ENCODE data around the gene HSPA1L. TPM values are rescaled to one million over a fixed set of nuclear protein-coding genes. Genes with fewer than 3 reads are reported as not detected.

HSPA1L gene
- polyA plus RNA-seq, 4 donors, result 3.8 to 4.8 (median 4.0) TPM

DNA sequence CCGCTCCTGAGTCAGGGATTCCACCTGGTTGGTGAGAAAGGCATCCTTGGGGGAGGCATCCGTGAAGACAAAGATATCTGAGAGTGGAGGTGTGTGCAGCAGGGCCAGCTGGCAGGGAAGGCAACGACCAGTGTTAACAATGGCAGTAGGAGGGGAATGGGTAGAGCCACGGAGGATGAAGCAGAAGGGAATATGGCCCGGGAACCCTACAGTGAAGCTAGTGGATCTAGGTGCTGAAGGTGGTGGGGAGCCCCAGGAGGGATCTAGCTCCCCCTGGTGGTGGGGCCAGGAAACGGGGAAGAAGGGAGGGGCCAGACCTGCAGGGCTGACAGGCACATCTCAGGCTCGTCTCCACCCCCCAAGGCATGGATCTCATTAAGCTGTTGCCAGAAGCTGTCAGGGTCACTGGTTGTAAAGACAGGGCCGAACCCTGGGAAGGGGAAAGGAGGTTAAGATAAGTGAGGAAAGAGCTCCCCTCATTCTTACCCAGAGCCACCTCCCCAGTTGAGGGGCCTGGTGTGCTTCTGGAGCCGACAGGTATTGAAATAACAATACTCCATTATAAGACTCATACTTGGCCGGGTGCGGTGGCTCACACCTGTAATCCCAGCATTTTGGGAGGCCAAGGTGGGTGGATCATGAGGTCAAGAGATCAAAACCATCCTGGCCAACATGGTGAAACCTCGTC lies 45.3 kb downstream of the HSPA1L start:
- DNase-seq (ENCODE audit: low read depth in 4 of 4, low spot score in 3 of 4), result no peak

DNA sequence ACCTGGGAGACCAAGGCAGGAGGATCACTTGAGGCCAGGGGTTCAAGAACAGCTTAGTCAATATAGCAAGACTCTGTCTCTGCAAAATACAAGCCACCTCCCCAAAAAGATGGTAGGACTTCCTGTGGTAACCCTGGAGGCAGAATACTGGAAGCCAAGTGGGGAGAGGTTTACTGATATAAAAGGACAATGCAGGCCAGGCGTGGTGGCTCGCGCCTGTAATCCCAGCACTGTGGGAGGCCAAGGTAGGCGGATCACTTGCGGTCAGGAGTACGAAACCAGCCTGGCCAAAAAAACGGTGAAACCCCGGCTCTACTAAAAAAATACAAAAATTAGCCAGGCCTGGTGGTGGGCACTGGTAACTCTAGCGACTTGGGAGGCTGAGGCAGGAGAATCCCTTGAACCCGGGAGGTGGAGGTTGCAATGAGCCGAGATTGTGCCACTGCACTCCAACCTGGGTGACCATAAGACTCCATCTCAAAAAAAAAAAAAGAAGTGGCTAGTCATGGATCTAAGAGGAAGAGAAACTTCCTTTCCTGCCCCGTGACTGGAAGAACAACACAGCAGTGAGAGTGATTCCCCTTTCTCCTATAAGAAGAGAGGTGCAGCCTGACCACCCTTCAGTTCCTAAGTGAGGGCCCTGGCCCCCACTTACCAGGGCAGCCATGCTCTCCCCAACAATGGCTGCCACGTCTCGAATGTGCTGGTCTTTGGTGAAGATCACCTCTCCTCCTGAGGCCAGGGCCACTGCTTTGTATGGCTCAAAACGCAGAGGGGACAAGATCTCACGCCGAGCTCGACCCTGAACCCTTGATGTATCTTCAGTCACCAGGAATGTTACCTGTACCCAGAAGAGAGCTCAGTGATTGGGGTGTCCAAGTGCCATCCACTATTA lies 46.5 kb downstream of the HSPA1L start:
- DNase-seq (ENCODE audit: low read depth in 4 of 4, low spot score in 3 of 4), result no peak

DNA sequence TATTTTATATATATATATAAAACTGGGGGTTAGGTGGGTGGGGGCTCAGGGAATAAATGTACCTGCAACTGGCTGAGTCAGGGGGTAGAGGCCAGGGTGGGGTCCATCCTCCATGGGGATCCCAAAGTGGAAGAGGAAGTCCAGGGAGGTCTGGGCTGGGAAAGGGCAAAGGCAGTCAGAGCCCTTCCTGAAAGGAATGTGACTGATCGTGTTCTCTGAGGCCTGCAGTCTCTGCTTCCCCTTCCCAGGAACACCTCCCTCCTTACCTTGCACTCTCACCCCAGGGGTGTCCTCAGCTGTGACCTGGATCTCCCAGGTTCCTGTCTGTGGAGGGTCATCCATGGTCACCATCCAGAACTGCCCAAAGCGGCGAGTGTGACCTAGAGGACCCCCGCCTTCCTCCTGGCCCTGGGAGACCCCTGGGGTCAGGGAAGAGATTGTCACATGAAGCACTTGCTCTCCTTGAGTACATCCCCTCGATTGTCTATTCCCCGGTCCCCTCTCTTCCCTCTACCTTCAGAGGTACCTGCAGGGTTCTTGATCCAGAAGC lies 47.9 kb downstream of the HSPA1L start:
- DNase-seq (ENCODE audit: low read depth in 4 of 4, low spot score in 3 of 4), result no peak

DNA sequence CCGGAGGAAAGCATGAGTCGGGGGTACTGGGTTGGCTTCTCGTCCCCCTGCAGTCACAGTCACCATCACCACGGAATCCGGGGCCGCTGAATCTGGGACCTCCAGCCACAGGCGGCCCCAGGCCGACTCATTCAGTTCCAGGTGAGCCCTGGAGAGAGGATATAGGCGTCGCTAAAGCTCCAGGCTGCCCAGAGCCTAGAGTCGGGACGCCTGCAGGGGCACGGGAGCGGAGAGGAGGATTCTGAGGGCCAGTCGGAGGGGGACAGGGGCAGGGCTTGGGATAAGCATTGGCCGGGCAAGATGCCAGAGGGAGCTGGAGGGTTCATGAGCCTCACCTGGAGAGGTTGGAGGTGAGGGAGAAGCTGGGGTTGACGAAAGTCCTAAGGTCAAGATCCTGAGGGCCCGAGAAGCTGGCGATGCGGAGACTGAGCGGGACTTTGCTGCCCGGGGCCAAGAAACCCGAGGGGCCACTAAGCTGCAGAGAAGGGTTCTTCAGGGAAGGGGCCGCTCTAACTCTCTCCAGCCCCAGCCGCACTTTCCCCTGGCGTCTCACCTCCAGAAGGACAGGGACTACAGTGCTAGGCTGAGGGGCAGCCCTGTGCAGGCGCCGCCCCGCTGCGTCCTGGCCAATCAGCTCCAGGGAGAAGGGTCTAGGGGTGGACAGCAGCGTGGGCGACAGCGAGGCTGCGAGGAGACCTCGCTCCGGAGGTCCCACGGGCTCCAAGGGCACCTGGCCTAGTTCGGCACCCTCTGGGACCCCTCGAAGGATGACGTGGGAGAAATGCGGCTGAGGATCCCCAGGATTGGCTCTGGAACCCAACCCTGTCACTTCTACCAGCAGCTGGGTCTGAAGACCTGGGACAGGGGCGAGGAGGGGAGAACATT lies 48.9 kb downstream of the HSPA1L start:
- DNase-seq (ENCODE audit: low read depth in 4 of 4, low spot score in 3 of 4), result no peak

DNA sequence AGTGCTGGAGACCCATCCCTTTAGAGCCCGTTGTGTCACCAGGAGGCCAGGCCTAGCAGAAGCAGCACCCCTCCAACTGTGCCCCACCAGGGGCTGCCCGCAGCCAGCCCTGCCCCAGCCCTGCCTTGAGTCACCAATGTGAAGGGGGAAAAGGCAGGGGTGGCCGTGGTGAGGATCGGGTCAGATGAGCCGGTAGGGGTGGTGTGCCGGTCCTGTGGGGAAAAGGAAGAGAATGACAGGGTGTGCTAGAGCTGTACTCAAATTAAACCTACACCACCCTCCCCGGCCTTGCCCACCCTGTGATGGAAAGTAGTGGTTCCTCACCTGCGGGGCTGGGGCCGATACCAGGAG lies 49.5 kb downstream of the HSPA1L start:
- DNase-seq (ENCODE audit: low read depth in 4 of 4, low spot score in 3 of 4), result no peak

DNA sequence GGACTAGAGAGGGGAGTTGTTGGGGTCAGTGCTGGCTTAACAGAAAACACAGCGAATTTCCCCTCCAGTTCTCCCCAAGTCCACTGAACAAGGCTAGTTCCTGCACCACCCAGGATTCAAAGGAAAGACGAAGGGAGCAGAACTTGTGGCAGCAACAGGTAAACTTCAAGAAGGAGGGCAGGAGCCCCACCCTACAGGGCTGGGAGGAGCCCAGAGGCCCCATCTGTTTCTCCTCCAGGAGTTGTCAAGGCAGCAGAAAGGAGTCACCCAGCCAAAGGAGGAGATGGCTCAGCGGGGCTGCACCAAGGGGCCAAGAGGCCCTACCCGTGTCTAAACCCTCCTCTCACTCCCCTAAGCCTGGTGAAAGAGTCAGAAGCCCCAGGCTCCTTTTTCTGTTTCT lies 50.9 kb downstream of the HSPA1L start:
- DNase-seq (ENCODE audit: low read depth in 4 of 4, low spot score in 3 of 4), result no peak

DNA sequence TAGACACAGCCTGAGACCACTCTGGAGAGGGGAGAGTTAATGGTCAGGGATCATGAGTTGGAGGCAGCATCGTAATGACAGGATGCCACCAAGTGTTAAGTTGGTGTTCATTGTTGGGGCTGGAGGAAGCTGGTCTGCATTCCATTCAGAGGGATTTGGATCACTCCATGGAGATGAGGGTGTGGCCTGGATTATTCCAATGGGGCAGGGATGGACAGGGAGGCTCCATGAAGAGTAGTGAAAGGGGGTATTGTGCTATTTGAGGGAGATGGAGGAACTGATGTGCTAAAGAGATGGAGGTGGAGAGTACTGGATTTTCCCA lies 51.5 kb downstream of the HSPA1L start:
- DNase-seq (ENCODE audit: low read depth in 4 of 4, low spot score in 3 of 4), result peak in 1 of 4 donors; percentile 22

DNA sequence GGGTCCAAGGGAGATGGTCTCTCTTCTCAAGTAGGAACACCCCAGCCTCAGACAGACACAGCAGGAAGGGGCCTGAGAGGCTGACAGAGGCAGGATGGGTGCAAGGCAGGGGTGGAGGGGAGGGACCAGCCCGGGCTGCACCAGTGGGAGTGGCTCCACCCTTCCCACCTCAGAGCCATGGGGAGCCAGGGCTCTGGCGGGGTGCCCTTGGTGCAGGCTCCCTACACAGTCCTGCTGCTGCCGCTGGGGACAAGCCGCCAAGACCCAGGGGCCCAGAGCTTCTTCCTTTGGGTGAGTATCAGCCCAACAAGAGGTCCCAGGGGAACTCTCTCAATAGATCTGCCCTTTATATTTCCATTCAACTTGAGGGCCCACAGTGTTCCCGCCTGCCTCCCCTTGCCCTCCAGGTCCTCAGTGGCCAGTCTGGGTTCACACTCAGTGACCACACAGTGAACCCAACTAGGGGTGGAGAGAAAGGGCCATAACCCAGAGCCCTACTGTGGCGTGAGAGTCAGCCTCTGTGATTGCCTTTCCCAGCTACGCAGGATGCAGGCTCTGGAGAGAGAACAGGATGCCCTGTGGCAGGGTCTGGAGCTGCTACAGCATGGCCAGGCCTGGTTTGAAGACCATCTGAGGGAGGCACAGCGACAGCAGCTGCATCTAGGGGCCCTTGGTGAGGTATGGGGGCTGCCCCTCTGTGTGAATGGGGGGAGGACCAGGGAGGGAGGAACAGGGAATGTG lies 52.0 kb downstream of the HSPA1L start:
- DNase-seq (ENCODE audit: low read depth in 4 of 4, low spot score in 3 of 4), result no peak

DNA sequence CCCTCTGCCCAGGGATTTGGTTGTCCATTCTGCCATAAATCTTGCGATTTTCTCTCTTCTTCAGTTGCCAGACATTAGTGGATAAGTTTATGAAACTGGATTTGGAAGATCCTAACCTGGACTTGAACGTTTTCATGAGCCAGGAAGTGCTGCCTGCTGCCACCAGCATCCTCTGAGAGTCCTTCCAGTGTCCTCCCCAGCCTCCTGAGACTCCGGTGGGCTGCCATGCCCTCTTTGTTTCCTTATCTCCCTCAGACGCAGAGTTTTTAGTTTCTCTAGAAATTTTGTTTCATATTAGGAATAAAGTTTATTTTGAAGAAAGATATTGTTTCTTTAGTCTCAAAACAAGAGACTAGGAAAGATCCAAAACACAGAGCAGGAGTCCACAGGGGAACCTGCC lies 52.7 kb downstream of the HSPA1L start, which contains the start of gene SAPCD1:
Gene SAPCD1 (plus strand): TSS at position 301 of the 400 bp plus-strand sequence. CDS start 399 bp downstream, outside the sequence.
- no peak for DNase-seq (ENCODE audit: low read depth in 4 of 4, low spot score in 3 of 4)

DNA sequence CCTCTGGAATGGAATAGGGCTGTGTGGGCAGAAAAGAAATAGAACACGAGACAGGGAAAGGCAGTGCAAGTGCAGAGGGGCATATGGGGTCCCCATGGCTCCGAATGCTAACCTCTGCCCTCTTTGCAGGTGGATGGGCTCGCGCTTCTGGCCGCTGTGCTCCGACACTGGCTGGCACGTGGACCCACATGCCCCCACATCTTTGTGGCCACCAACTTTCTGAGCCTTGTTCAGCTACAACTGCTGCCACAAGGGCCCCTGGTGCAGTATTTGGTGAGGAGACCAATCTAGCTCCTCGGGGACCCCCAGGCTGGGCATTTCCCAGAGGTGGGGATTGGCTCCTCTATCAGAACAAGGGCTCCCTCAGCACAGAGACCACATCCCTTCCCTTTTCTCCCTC lies 53.7 kb downstream of the HSPA1L start:
- DNase-seq (ENCODE audit: low read depth in 4 of 4, low spot score in 3 of 4), result no peak

DNA sequence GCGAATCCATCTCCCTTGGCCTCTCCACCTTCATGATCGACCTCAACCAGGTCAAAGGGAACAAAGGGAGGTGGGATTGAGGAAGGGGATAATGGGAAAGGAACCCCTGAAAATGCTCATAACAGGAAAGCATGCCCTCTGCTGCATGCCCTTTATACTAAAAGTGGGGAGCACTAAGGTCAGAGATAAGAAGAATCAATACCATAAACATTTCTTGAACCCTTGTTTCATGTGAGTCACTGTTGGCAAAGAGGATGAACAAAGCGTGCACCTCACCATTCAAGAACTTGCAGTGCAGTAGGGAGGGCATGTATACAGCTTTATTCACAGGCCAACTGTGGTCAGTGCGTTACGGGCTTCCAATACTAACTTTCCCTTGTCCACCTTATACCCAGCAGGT lies 54.3 kb downstream of the HSPA1L start:
- no peak for DNase-seq (ENCODE audit: low read depth in 4 of 4, low spot score in 3 of 4)

Other genes with a start within 250 kb of the HSPA1L start
- under 1 TPM; 0.22 to 0.45 (median 0.34) TPM for gene LTA, start 243.0 kb downstream of the HSPA1L start, polyA plus RNA-seq (ENCODE audit: insufficient read length in 4 of 4)
- gene TNF, start 239.7 kb downstream of the HSPA1L start, polyA plus RNA-seq (ENCODE audit: insufficient read length in 4 of 4), result under 1 TPM; 0.08 to 0.28 (median 0.16) TPM
- gene LTB, start 232.9 kb downstream of the HSPA1L start, polyA plus RNA-seq (ENCODE audit: insufficient read length in 4 of 4), result 1 to 10 TPM; 1.0 to 2.3 (median 1.2) TPM
- gene LST1, start 229.0 kb downstream of the HSPA1L start, polyA plus RNA-seq (ENCODE audit: insufficient read length in 4 of 4), result 1 to 10 TPM; 3.8 to 7.0 (median 4.7) TPM
- under 1 TPM in 1 of 4 donors, not detected in 3; 0.25 TPM for gene NCR3, start 222.3 kb downstream of the HSPA1L start, polyA plus RNA-seq (ENCODE audit: insufficient read length in 4 of 4)
- gene AIF1, start 200.0 kb downstream of the HSPA1L start, polyA plus RNA-seq (ENCODE audit: insufficient read length in 4 of 4), result 10 to 100 TPM; 73.2 to 86.0 (median 82.3) TPM
- 100 to 1,000 TPM; 158 to 215 (median 172) TPM for gene PRRC2A, start 194.6 kb downstream of the HSPA1L start, polyA plus RNA-seq (ENCODE audit: insufficient read length in 4 of 4)
- gene BAG6, start 162.6 kb downstream of the HSPA1L start, polyA plus RNA-seq (ENCODE audit: insufficient read length in 4 of 4), result 100 to 1,000 TPM; 236 to 267 (median 247) TPM
- 100 to 1,000 TPM in 3 of 4 donors, 10 to 100 TPM in 1; 91.2 to 139 (median 117) TPM for gene APOM, start 159.4 kb downstream of the HSPA1L start, polyA plus RNA-seq (ENCODE audit: insufficient read length in 4 of 4)
- gene C6orf47, start 154.5 kb downstream of the HSPA1L start, polyA plus RNA-seq (ENCODE audit: insufficient read length in 4 of 4), result 10 to 100 TPM; 20.0 to 22.5 (median 20.7) TPM
- gene GPANK1, start 150.3 kb downstream of the HSPA1L start, polyA plus RNA-seq (ENCODE audit: insufficient read length in 4 of 4), result 10 to 100 TPM; 25.6 to 28.8 (median 26.0) TPM
- gene CSNK2B, start 149.2 kb downstream of the HSPA1L start, polyA plus RNA-seq (ENCODE audit: insufficient read length in 4 of 4), result 100 to 1,000 TPM; 237 to 255 (median 246) TPM
- 10 to 100 TPM; 14.0 to 21.3 (median 15.2) TPM for gene LY6G5B, start 145.3 kb downstream of the HSPA1L start, polyA plus RNA-seq (ENCODE audit: insufficient read length in 4 of 4)
- 1 to 10 TPM; 2.4 to 3.3 (median 2.7) TPM for gene LY6G5C, start 134.2 kb downstream of the HSPA1L start, polyA plus RNA-seq (ENCODE audit: insufficient read length in 4 of 4)
- 10 to 100 TPM; 52.5 to 62.6 (median 52.9) TPM for gene ABHD16A, start 112.0 kb downstream of the HSPA1L start, polyA plus RNA-seq (ENCODE audit: insufficient read length in 4 of 4)
- gene LY6G6F, start 108.4 kb downstream of the HSPA1L start, polyA plus RNA-seq (ENCODE audit: insufficient read length in 4 of 4), result 1 to 10 TPM in 1 of 4 donors, under 1 TPM in 3; 0.33 to 1.0 (median 0.80) TPM
- gene LY6G6D, start 99.9 kb downstream of the HSPA1L start, polyA plus RNA-seq (ENCODE audit: insufficient read length in 4 of 4), result under 1 TPM in 1 of 4 donors, not detected in 3; 0.82 TPM
- under 1 TPM in 3 of 4 donors, not detected in 1; 0.28 to 0.43 (median 0.40) TPM for gene LY6G6C, start 93.5 kb downstream of the HSPA1L start, polyA plus RNA-seq (ENCODE audit: insufficient read length in 4 of 4)
- 1 to 10 TPM in 3 of 4 donors, under 1 TPM in 1; 0.96 to 3.8 (median 1.2) TPM for gene MPIG6B, start 91.9 kb downstream of the HSPA1L start, polyA plus RNA-seq (ENCODE audit: insufficient read length in 4 of 4)
- 100 to 1,000 TPM; 148 to 230 (median 168) TPM for gene DDAH2, start 86.0 kb downstream of the HSPA1L start, polyA plus RNA-seq (ENCODE audit: insufficient read length in 4 of 4)
- 100 to 1,000 TPM; 290 to 327 (median 297) TPM for gene CLIC1, start 78.8 kb downstream of the HSPA1L start, polyA plus RNA-seq (ENCODE audit: insufficient read length in 4 of 4)
- gene MSH5, start 75.3 kb downstream of the HSPA1L start, polyA plus RNA-seq (ENCODE audit: insufficient read length in 4 of 4), result 10 to 100 TPM; 18.3 to 25.7 (median 20.5) TPM
- 1 to 10 TPM; 2.7 to 9.2 (median 5.6) TPM for gene SAPCD1, start 52.6 kb downstream of the HSPA1L start, polyA plus RNA-seq (ENCODE audit: insufficient read length in 4 of 4)
- gene VWA7, start 38.0 kb downstream of the HSPA1L start, polyA plus RNA-seq (ENCODE audit: insufficient read length in 4 of 4), result 10 to 100 TPM in 1 of 4 donors, 1 to 10 TPM in 3; 7.1 to 10.4 (median 8.7) TPM
- gene VARS1, start 19.5 kb downstream of the HSPA1L start, polyA plus RNA-seq (ENCODE audit: insufficient read length in 4 of 4), result 10 to 100 TPM; 56.8 to 59.8 (median 59.0) TPM
- 10 to 100 TPM; 82.9 to 92.5 (median 84.0) TPM for gene LSM2, start 8.3 kb downstream of the HSPA1L start, polyA plus RNA-seq (ENCODE audit: insufficient read length in 4 of 4)
- 100 to 1,000 TPM in 2 of 4 donors, 10 to 100 TPM in 2; 93.4 to 143 (median 105) TPM for gene HSPA1A, start 260 bp upstream of the HSPA1L start, polyA plus RNA-seq (ENCODE audit: insufficient read length in 4 of 4)
- gene HSPA1B, start 12.5 kb upstream of the HSPA1L start, polyA plus RNA-seq (ENCODE audit: insufficient read length in 4 of 4), result 100 to 1,000 TPM; 106 to 189 (median 147) TPM
- gene NEU1, start 47.5 kb upstream of the HSPA1L start, polyA plus RNA-seq (ENCODE audit: insufficient read length in 4 of 4), result 10 to 100 TPM; 76.5 to 91.2 (median 76.6) TPM
- gene SLC44A4, start 63.7 kb upstream of the HSPA1L start, polyA plus RNA-seq (ENCODE audit: insufficient read length in 4 of 4), result 10 to 100 TPM; 44.2 to 55.2 (median 44.7) TPM
- gene EHMT2, start 82.4 kb upstream of the HSPA1L start, polyA plus RNA-seq (ENCODE audit: insufficient read length in 4 of 4), result 10 to 100 TPM; 71.6 to 88.6 (median 77.8) TPM
- 10 to 100 TPM; 21.6 to 27.7 (median 23.0) TPM for gene ZBTB12, start 86.8 kb upstream of the HSPA1L start, polyA plus RNA-seq (ENCODE audit: insufficient read length in 4 of 4)
- 1 to 10 TPM; 3.6 to 5.6 (median 4.3) TPM for gene C2, start 112.4 kb upstream of the HSPA1L start, polyA plus RNA-seq (ENCODE audit: insufficient read length in 4 of 4)
- 10 to 100 TPM in 1 of 4 donors, 1 to 10 TPM in 3; 5.0 to 20.8 (median 6.1) TPM for gene CFB, start 130.8 kb upstream of the HSPA1L start, polyA plus RNA-seq (ENCODE audit: insufficient read length in 4 of 4)
- gene NELFE, start 143.7 kb upstream of the HSPA1L start, polyA plus RNA-seq (ENCODE audit: insufficient read length in 4 of 4), result 100 to 1,000 TPM in 1 of 4 donors, 10 to 100 TPM in 3; 88.2 to 102 (median 92.2) TPM
- 10 to 100 TPM; 41.1 to 51.1 (median 44.7) TPM for gene SKIC2, start 143.9 kb upstream of the HSPA1L start, polyA plus RNA-seq (ENCODE audit: insufficient read length in 4 of 4)
- 10 to 100 TPM; 28.9 to 30.7 (median 29.5) TPM for gene DXO, start 156.9 kb upstream of the HSPA1L start, polyA plus RNA-seq (ENCODE audit: insufficient read length in 4 of 4)
- 10 to 100 TPM; 11.1 to 23.7 (median 14.7) TPM for gene C4A, start 166.8 kb upstream of the HSPA1L start, polyA plus RNA-seq (ENCODE audit: insufficient read length in 4 of 4)
- 10 to 100 TPM; 13.1 to 21.4 (median 17.3) TPM for gene C4B, start 199.5 kb upstream of the HSPA1L start, polyA plus RNA-seq (ENCODE audit: insufficient read length in 4 of 4)
- 1 to 10 TPM in 1 of 4 donors, under 1 TPM in 3; 0.27 to 1.2 (median 0.95) TPM for gene CYP21A2, start 223.1 kb upstream of the HSPA1L start, polyA plus RNA-seq (ENCODE audit: insufficient read length in 4 of 4)

Data from right renal pelvis (tissue), 4 donors.